ENCODE data around the gene GLIPR1.
"Not testable (repeated sequence)": the region's sequence is repeated elsewhere in the genome, so short reads cannot be mapped to it uniquely, and the experiment has no call there.

Gene GLIPR1

GRCh38 chr12:75505706-75506312 lies 25.3 kb downstream of the GLIPR1 start:
- no peak overlapping the region for H3K4me3 ChIP-seq (ENCODE audit: low read depth, low read length)
- no peak for TF ChIP-seq CTCF (IDR thresholded peaks at IDR 0.05; ENCODE audit: low read depth, low read length)

GRCh38 chr12:75507086-75507485 lies 26.5 kb downstream of the GLIPR1 start:
- no peak overlapping the region for H3K4me3 ChIP-seq (ENCODE audit: low read depth, low read length)
- TF ChIP-seq CTCF (IDR thresholded peaks at IDR 0.05; ENCODE audit: low read depth, low read length): no peak

- TF ChIP-seq CTCF (IDR thresholded peaks at IDR 0.05; ENCODE audit: low read depth, low read length): no peak
- no peak overlapping the region for H3K4me3 ChIP-seq (ENCODE audit: low read depth, low read length)
Measured at GRCh38 chr12:75508159-75508558, 27.6 kb downstream of the GLIPR1 start.

GRCh38 chr12:75509621-75510020 lies 29.1 kb downstream of the GLIPR1 start:
- H3K4me3 ChIP-seq (ENCODE audit: low read depth, low read length): peak overlapping the region; percentile 99
- no peak for TF ChIP-seq CTCF (IDR thresholded peaks at IDR 0.05; ENCODE audit: low read depth, low read length)

GRCh38 chr12:75511116-75512048 lies 30.8 kb downstream of the GLIPR1 start, which contains the start of gene KRR1:
Gene KRR1, minus strand, starts transcription at chr12:75511609. Its CDS starts 12 bp downstream, at chr12:75511597.
- H3K4me3 ChIP-seq (ENCODE audit: low read depth, low read length): peak within 1 kb of the TSS; percentile 99
- no peak for TF ChIP-seq CTCF (IDR thresholded peaks at IDR 0.05; ENCODE audit: low read depth, low read length)

GRCh38 chr12:75521224-75521623 lies 40.7 kb downstream of the GLIPR1 start:
- H3K4me3 ChIP-seq (ENCODE audit: low read depth, low read length): not testable (repeated sequence)

GRCh38 chr12:75522124-75522523 lies 41.6 kb downstream of the GLIPR1 start:
- not testable (repeated sequence) for H3K4me3 ChIP-seq (ENCODE audit: low read depth, low read length)

GRCh38 chr12:75525263-75525662 lies 44.7 kb downstream of the GLIPR1 start:
- peak; percentile 9; the same call in 1 of the 2 replicates for TF ChIP-seq CTCF (IDR thresholded peaks at IDR 0.05; ENCODE audit: low read depth, low read length)
- no peak overlapping the region for H3K4me3 ChIP-seq (ENCODE audit: low read depth, low read length)
